Left ventricle myocardium inferior (tissue), 1 donor: ENCODE results near the gene PDE1C. TPM values are rescaled to one million over a fixed set of nuclear protein-coding genes. Genes with fewer than 3 reads are reported as not detected.

Experiments
- DNase-seq: peaks from one replicate; pipeline ENCODE4 v3.0.0-alpha.2; 2020
- H3K27ac ChIP-seq: fragments of 200-600 bp; replicated peaks from 2 replicates; pipeline ENCODE4 v1.8.0; 2021
- H3K27me3 ChIP-seq: fragments of 200-600 bp; 2 replicates; pipeline ENCODE4 v1.8.0; 2021; ENCODE audit warnings: low read depth
- H3K36me3 ChIP-seq: fragments of 200-600 bp; 2 replicates; pipeline ENCODE4 v1.8.0; 2021
- H3K4me1 ChIP-seq: fragments of 200-600 bp; 2 replicates; pipeline ENCODE4 v1.8.0; 2021
- H3K4me3 ChIP-seq: fragments of 200-600 bp; 2 replicates; pipeline ENCODE4 v1.8.0; 2021; ENCODE audit warnings: mild to moderate bottlenecking, moderate library complexity
- H3K9me3 ChIP-seq: fragments of 200-600 bp; replicated peaks from 2 replicates; pipeline ENCODE4 v1.8.0; 2021
- intact Hi-C: fragments of 100-400 bp; cut with micrococcal nuclease; formaldehyde crosslinking; loops from one replicate; pipeline ENCODE4 v1.11.0; 2022
- total RNA-seq: library from RNA; stranded (reverse); fragmentation: NEBNext Ultra II Directional; extraction: Animal tissue kit (Norgen Biotek cat#: 25700); gene quantifications from one replicate; pipeline ENCODE4 v1.2.1, GENCODE V29; 2021
- TF ChIP-seq, protein P1 (sequence below): fragments of 200-600 bp; IDR thresholded peaks from 2 replicates; pipeline ENCODE4 v1.8.0; 2021; ENCODE audit warnings: antibody characterized with exemption, mild to moderate bottlenecking, borderline replicate concordance
- donor health status: DM: no; HTN: yes; CAD: no; lungs with severe emphysema.

PDE1C gene
- total RNA-seq, 1 donor from 2014 or later, result 207 TPM

GRCh38 chr7:32075612-32076011 is 5.4 kb upstream of the PDE1C start:
- DNase-seq, result no peak
- H3K27ac ChIP-seq, result peak overlapping the region; percentile 94
- no peak overlapping the region for H3K4me3 ChIP-seq
- TF ChIP-seq, protein P1, sequence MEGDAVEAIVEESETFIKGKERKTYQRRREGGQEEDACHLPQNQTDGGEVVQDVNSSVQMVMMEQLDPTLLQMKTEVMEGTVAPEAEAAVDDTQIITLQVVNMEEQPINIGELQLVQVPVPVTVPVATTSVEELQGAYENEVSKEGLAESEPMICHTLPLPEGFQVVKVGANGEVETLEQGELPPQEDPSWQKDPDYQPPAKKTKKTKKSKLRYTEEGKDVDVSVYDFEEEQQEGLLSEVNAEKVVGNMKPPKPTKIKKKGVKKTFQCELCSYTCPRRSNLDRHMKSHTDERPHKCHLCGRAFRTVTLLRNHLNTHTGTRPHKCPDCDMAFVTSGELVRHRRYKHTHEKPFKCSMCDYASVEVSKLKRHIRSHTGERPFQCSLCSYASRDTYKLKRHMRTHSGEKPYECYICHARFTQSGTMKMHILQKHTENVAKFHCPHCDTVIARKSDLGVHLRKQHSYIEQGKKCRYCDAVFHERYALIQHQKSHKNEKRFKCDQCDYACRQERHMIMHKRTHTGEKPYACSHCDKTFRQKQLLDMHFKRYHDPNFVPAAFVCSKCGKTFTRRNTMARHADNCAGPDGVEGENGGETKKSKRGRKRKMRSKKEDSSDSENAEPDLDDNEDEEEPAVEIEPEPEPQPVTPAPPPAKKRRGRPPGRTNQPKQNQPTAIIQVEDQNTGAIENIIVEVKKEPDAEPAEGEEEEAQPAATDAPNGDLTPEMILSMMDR, result no peak
- H3K4me1 ChIP-seq, result peaks cover 88% of the 10 kb centered on the region
- intact Hi-C loops, result no loop called here
- H3K27me3 ChIP-seq, result peaks cover 7% of the 10 kb centered on the region
- no peaks in the 10 kb centered on the region for H3K36me3 ChIP-seq
- no peaks in the 10 kb centered on the region for H3K9me3 ChIP-seq

- intact Hi-C loops, result no loop called here
- H3K27ac ChIP-seq, result peak overlapping the region; percentile 94
- no peaks in the 10 kb centered on the region for H3K36me3 ChIP-seq
- H3K4me1 ChIP-seq, result peaks cover 88% of the 10 kb centered on the region
- H3K27me3 ChIP-seq, result peaks cover 13% of the 10 kb centered on the region
- TF ChIP-seq, protein P1, result no peak
- no peaks in the 10 kb centered on the region for H3K9me3 ChIP-seq
- DNase-seq, result no peak
- no peak overlapping the region for H3K4me3 ChIP-seq
These were observed 4.8 kb upstream of the PDE1C start for GRCh38 chr7:32074787-32075585.

GRCh38 chr7:32073533-32073932 is 3.3 kb upstream of the PDE1C start:
- intact Hi-C loops, result no loop called here
- TF ChIP-seq, protein P1, result no peak
- H3K4me3 ChIP-seq, result no peak overlapping the region
- no peak for DNase-seq
- no peaks in the 10 kb centered on the region for H3K9me3 ChIP-seq
- peak overlapping the region; percentile 94 for H3K27ac ChIP-seq
- peaks cover 78% of the 10 kb centered on the region for H3K4me1 ChIP-seq
- H3K27me3 ChIP-seq, result peaks cover 15% of the 10 kb centered on the region
- H3K36me3 ChIP-seq, result no peaks in the 10 kb centered on the region

DNA sequence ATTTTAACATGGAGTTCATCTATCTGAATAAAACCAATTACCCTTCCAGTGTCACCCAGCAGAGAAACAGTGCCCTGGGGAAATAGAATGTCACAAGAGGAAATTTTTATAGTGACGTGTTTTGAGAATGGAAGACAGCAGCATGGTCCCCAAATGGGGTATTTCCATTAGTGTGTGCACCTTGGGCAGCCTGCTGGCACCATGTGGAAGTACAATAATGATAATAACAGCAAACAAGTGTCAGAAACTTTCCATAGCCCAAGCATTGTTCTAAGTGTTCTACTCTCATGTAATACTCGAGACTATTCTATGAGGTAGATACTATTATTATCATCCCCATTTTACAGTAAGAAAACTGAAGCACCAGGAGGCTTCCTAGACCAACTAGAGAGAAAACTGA is 2.2 kb upstream of the PDE1C start:
- intact Hi-C loops, result no loop called here
- H3K27ac ChIP-seq, result peak overlapping the region; percentile 94
- no peak for DNase-seq
- peaks cover 15% of the 10 kb centered on the region for H3K27me3 ChIP-seq
- H3K9me3 ChIP-seq, result no peaks in the 10 kb centered on the region
- TF ChIP-seq, protein P1, result peak; percentile 38
- H3K36me3 ChIP-seq, result no peaks in the 10 kb centered on the region
- peak overlapping the region; percentile 73 for H3K4me3 ChIP-seq
- peaks cover 71% of the 10 kb centered on the region for H3K4me1 ChIP-seq

DNA sequence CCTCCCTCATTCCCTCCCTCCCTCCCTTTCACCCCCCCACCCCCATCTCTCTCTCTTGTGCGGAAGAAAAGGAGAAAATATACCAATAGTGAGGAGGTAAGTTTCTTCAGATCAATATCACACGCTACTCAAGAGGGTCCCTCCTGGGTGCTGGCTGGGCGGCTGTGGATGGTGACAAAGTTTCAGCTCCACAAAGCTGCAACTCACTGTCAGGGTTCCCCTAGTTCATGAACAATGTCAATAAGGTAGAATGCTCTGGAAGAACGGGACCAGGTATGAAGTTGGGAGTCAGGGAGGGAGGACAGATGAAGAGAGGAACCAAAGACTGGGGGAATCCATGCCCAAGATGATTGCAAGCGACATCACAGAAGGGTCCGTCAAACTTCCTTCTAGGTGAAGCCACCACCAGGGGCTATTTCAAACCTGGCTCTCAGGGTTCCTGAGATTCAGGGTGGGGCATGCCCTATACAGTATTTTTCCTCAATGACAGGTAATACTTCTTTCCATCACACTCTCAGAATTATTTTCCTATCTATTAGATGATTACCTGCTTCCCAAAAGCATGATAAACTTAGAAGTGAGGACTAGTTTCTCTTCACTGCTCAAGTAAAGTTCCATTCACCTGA is 1.4 kb upstream of the PDE1C start:
- Histone ChIP-seq H3K9me3 (no peaks in the 10 kb centered on the region), H3K4me3 (peak overlapping the region; percentile 73), H3K4me1 (peaks cover 71% of the 10 kb centered on the region), H3K27me3 (peaks cover 15% of the 10 kb centered on the region), H3K36me3 (no peaks in the 10 kb centered on the region), H3K27ac (peak overlapping the region; percentile 94)
- no peak for DNase-seq
- intact Hi-C loops, result no loop called here
- TF ChIP-seq, protein P1, result peak; percentile 7
